GM12892 (cell line): ENCODE results near the gene MFAP3L.

Source experiments
- DNase-seq: peaks from one replicate; pipeline ENCODE4 v3.0.0; 2011; ENCODE audit not compliant: insufficient read length
- FAIRE-seq: peaks from 2 replicates; lab custom pipeline; 2011; peaks lifted over from hg19 to GRCh38; lab: Jason Lieb, UNC
- POLR2A ChIP-seq: IDR thresholded peaks from 2 replicates; pipeline ENCODE4 v1.6.1; 2011; ENCODE audit warnings: low read depth, low read length, control low read depth
- POLR2AphosphoS5 ChIP-seq: IDR thresholded peaks from 2 replicates; pipeline ENCODE4 v1.6.1; 2011; ENCODE audit warnings: low read depth, low read length, control low read depth
- TAF1 ChIP-seq: IDR thresholded peaks from 2 replicates; pipeline ENCODE4 v1.6.1; 2011; ENCODE audit warnings: low read depth, mild to moderate bottlenecking, control low read depth, low read length, borderline replicate concordance

The MFAP3L gene

DNA sequence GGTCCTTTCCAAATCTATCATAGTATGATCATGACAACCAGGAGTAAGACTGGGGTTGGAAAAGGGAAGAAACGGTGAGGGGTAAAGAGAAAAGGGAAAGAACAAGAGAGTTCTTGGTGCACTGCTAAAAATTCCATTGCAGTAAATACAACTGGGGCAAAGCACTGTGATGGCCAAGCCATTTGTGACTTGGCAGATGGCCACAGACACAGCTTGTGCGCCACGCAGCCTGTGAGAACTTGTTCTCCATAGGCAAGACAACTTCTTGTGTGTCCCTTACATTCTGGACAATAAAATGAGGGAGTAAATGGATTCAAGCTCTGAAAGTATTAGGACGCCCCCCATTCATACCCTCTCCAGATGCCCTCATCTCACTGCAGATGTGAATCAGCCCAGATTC lies 10.9 kb downstream of the MFAP3L start:
- DNase-seq: no peak
- TF ChIP-seq TAF1 (no peak), POLR2A (no peak)
- FAIRE-seq: no peak

- FAIRE-seq (no peak), DNase-seq (no peak)
- TF ChIP-seq POLR2A (no peak), TAF1 (no peak), POLR2AphosphoS5 (no peak)
These were observed 11.7 kb downstream of the MFAP3L start for GRCh38 chr4:170014359-170015011.

DNA sequence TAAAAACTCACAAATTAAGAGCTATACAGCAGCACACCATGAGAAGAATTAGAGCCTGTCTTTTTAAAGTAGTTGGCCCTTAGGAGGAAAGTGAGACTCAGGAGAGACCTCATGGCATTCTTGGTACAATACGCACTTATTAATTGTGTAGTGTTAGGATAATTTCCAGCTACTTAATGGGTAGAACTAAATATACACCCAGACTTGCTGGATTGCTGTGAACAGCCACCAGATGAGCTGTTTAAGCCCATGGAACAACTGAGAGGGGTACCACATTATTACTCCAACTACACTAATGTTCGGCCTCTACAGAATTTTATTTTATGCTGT lies 13.6 kb downstream of the MFAP3L start:
- FAIRE-seq: no peak
- no peak for TF ChIP-seq TAF1
- TF ChIP-seq POLR2A: no peak
- TF ChIP-seq POLR2AphosphoS5: no peak
- no peak for DNase-seq

- no peak for TF ChIP-seq POLR2AphosphoS5
- no peak for TF ChIP-seq POLR2A
- TF ChIP-seq TAF1: no peak
- FAIRE-seq: no peak
- DNase-seq: no peak
These were observed 14.1 kb downstream of the MFAP3L start for GRCh38 chr4:170011921-170012628.

GRCh38 chr4:170009291-170009690 lies 16.9 kb downstream of the MFAP3L start:
- DNase-seq (no peak), FAIRE-seq (no peak)

GRCh38 chr4:170008801-170009200 lies 17.4 kb downstream of the MFAP3L start:
- DNase-seq: no peak
- TF ChIP-seq TAF1 (no peak), POLR2A (no peak), POLR2AphosphoS5 (no peak)
- FAIRE-seq: no peak

More at GRCh38 chr4:170009291-170009690, 16.9 kb downstream of the MFAP3L start:
- TF ChIP-seq POLR2AphosphoS5 (no peak), POLR2A (no peak), TAF1 (no peak)

DNA sequence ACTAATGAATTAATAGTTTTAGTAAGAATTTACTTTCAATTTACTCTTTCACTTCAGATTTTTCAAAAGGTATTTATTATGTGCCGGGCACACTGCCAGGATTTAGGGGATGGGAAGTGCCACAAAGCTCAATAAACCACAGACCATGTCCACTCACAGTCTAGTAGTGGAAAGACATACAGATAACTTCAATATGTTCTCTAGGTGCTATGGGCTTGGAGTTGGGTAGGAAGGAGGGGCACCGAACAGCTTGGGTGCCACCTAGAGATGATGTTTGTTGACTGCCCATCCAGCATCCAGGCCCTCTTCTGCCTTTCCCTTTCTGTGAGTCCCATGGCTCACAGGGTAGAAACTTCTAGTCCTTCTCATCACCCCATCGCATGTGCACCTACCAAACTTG lies 17.8 kb downstream of the MFAP3L start:
- no peak for FAIRE-seq
- TF ChIP-seq TAF1: no peak
- no peak for DNase-seq

- TF ChIP-seq POLR2A (no peak), TAF1 (no peak), POLR2AphosphoS5 (no peak)
- FAIRE-seq: no peak
- no peak for DNase-seq
These were observed 19.1 kb downstream of the MFAP3L start for GRCh38 chr4:170007113-170007512.

DNA sequence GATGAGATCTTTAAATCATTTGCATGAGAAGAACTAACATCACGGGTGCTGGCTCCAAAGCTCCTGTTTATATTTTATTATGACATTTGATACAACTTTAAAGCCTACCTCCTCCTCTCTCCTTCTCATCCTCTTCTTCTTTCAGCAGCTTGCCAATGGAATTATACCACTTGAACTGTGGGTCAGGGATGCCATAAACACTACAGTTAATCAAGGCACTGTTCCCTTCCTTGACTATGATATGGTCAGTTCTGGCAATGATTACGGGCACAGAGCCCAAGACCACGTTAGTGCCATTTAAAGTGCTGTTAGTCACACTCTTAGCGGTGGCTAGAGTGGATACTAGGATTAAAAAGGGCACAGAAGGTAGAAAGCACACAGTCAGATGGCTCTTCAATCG lies 20.7 kb downstream of the MFAP3L start:
- no peak for TF ChIP-seq POLR2A
- TF ChIP-seq TAF1: no peak
- no peak for TF ChIP-seq POLR2AphosphoS5
- DNase-seq: no peak
- FAIRE-seq: no peak

DNA sequence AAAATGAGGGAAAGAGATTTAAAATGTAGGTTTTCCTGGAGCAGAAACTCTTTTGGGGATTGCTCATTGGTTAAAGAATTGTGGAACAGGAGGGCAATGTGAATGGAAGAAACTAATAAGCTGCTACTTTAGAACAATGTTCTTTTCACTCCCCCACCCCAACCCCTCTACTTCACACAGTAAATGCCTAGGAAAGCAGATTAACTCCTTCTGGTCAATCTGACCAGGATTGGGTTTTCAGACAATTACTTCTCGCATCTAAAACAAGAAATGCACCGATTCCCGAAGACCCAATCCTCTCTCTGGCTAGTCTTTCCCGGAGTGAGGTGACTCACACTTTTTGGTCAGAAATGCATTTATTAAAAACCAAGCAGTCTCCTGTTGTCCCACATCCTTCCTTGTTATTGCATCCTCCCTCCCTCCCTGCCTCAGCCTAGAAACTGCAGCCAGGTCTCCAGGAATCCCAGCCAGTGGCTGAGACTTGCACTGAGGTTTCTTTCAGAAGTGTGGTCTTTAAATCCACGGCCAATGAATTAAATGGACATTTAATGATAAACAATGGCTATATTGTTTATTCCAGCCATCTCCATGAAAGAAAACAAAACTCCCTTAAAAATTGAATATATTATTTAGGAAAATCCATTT lies 21.4 kb downstream of the MFAP3L start:
- DNase-seq (no peak), FAIRE-seq (no peak)
- TF ChIP-seq POLR2A (no peak), TAF1 (no peak), POLR2AphosphoS5 (no peak)

- DNase-seq (no peak), FAIRE-seq (no peak)
- TF ChIP-seq POLR2AphosphoS5: no peak
- no peak for TF ChIP-seq POLR2A
- TF ChIP-seq TAF1: no peak
These were observed 22.8 kb downstream of the MFAP3L start for GRCh38 chr4:170003071-170004070.
